ENCODE measurements around the gene IRF7.

DNA sequence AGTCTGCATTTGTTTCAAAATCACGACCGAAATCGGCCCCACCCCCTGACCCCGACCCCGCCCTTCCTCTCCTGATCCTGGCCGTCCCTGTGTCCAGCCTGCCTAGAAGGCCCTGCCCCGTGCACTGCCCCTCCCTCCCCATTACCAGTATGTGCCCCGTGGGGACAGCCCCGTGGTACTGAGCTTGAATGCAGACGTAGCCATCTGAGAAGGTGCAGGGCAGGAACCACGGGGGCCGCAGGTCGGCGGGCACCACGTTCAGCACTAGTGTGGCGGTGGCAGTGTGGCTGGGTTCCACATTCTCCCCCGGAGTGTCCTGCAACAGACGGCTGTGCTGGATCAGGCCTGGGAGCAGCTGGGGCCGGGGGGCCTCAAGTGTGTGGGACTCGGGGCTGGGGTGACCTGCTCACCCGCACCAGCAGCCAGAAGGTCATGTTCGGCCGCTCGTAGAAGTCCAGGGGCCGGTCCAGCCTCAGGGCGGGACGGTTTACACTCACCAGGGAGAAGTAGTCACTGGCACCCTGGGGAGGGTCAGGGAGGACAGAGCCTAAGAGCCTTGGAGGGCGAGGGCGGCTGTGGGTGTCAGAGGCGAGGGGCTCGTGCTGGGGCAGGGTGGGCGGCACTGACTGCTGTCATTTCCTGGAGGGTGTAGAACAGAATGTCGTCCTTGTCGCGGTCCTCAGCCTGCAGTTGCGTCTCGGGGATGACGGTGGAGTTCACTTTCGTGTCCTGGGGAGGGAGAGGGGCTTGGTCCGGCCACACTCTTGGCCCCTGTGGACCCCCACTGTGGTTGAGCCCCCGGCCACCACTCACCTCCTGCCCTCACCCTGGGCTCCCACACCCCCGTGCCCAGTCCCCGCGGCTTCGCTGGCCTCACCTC lies 5.4 kb upstream of the IRF7 start:
- TF ChIP-seq POLR2AphosphoS5 (IDR thresholded peaks at IDR 0.05; ENCODE audit: borderline replicate concordance, low read depth, low read length) (no peak), EZH2 (IDR thresholded peaks at IDR 0.05) (no peak)
